GM23338 (cell line): ENCODE measurements around the gene CASR. TPM values are rescaled to one million over a fixed set of nuclear protein-coding genes. Genes with fewer than 3 reads are reported as not detected.
A peak's percentile ranks its signal among the peaks of the same experiment; 100 is the strongest.

Experiments
- ATAC-seq: fragments of 200-7000 bp; cut with Tn5 transposase; 3 replicates; pipeline ENCODE4 v1.9.1; 2020
- DNase-seq: peaks from one replicate; pipeline ENCODE4 v3.0.0-alpha.2; 2015; ENCODE audit warnings: low spot score
- H2AFZ ChIP-seq: fragments of 200-600 bp; sonication (generic); 2 replicates; pipeline ENCODE4 v1.8.0; 2016; ENCODE audit warnings: antibody characterized with exemption, mild to moderate bottlenecking, moderate library complexity
- H3F3A ChIP-seq: fragments of 200-600 bp; sonication (generic); replicated peaks from 2 replicates; pipeline ENCODE4 v1.8.0; 2017; ENCODE audit warnings: antibody characterized with exemption, mixed run types, low read depth
- H3K27ac ChIP-seq: fragments of 200-600 bp; sonication (generic); 2 replicates; pipeline ENCODE4 v1.6.1; 2016; ENCODE audit warnings: low read depth
- H3K27me3 ChIP-seq: fragments of 200-600 bp; sonication (generic); 2 replicates; pipeline ENCODE4 v1.8.0; 2016; ENCODE audit warnings: mild to moderate bottlenecking, mixed run types, moderate library complexity; ENCODE audit not compliant: insufficient read depth
- H3K36me3 ChIP-seq: fragments of 200-600 bp; sonication (generic); 2 replicates; pipeline ENCODE4 v1.8.0; 2016; ENCODE audit warnings: mild to moderate bottlenecking; ENCODE audit not compliant: insufficient read depth
- H3K4me1 ChIP-seq: fragments of 200-600 bp; sonication (generic); 2 replicates; pipeline ENCODE4 v1.8.0; 2016; ENCODE audit warnings: mild to moderate bottlenecking, moderate library complexity; ENCODE audit not compliant: insufficient read depth
- H3K4me2 ChIP-seq: fragments of 200-600 bp; sonication (generic); 2 replicates; pipeline ENCODE4 v1.7.1; 2017; ENCODE audit warnings: mixed run types
- H3K4me3 ChIP-seq: fragments of 200-600 bp; sonication (generic); 2 replicates; pipeline ENCODE4 v1.6.1; 2016; ENCODE audit warnings: mixed run types
- H3K79me2 ChIP-seq: fragments of 200-600 bp; sonication (generic); replicated peaks from 2 replicates; pipeline ENCODE4 v1.8.0; 2017; ENCODE audit warnings: mild to moderate bottlenecking; ENCODE audit not compliant: insufficient read depth
- H3K9me2 ChIP-seq: fragments of 200-600 bp; sonication (generic); 2 replicates; pipeline ENCODE4 v1.8.0; 2017; ENCODE audit not compliant: insufficient read depth
- H4K20me1 ChIP-seq: fragments of 200-600 bp; sonication (generic); replicated peaks from 2 replicates; pipeline ENCODE4 v1.8.0; 2017; ENCODE audit warnings: mild to moderate bottlenecking; ENCODE audit not compliant: insufficient read depth
- H3K27ac Mint-ChIP-seq: 2 replicates; pipeline ENCODE4 v1.8.0; 2020; ENCODE audit warnings: inconsistent platforms, mild to moderate bottlenecking, moderate library complexity, mixed read lengths
- H3K27me3 Mint-ChIP-seq: 3 replicates; pipeline ENCODE4 v1.8.0; 2022; ENCODE audit warnings: low read depth, mild to moderate bottlenecking, moderate library complexity, mixed read lengths, inconsistent platforms; ENCODE audit not compliant: insufficient read depth, poor library complexity
- H3K36me3 Mint-ChIP-seq: 3 replicates; pipeline ENCODE4 v1.8.0; 2021; ENCODE audit warnings: low read depth, mild to moderate bottlenecking, inconsistent platforms, moderate library complexity, mixed read lengths
- H3K4me1 Mint-ChIP-seq: 3 replicates; pipeline ENCODE4 v1.8.0; 2020; ENCODE audit warnings: mild to moderate bottlenecking, inconsistent platforms, mixed read lengths
- H3K4me3 Mint-ChIP-seq: 3 replicates; pipeline ENCODE4 v1.8.0; 2021; ENCODE audit warnings: moderate library complexity, mild to moderate bottlenecking, inconsistent platforms, mixed read lengths
- H3K9me3 Mint-ChIP-seq: 3 replicates; pipeline ENCODE4 v1.8.0; 2020; ENCODE audit warnings: moderate library complexity, mild to moderate bottlenecking, inconsistent platforms, mixed read lengths
- CREB1 ChIP-seq: fragments of 250-450 bp; sonication (Bioruptor Pico); IDR thresholded peaks from 2 replicates; pipeline ENCODE4 v1.5.0; 2020; ENCODE audit warnings: low read depth, mild to moderate bottlenecking, moderate library complexity
- EZH2 ChIP-seq: fragments of 200-600 bp; sonication (generic); IDR thresholded peaks from one replicate; pipeline ENCODE4 v1.8.0; 2017; ENCODE audit warnings: antibody characterized with exemption, mild to moderate bottlenecking, low read depth; ENCODE audit not compliant: unreplicated experiment
- EZH2phosphoT487 ChIP-seq: fragments of 200-600 bp; sonication (generic); IDR thresholded peaks from one replicate; pipeline ENCODE4 v1.8.1; 2018; ENCODE audit warnings: antibody characterized with exemption; ENCODE audit not compliant: unreplicated experiment
- JUNB ChIP-seq: IDR thresholded peaks from one replicate; pipeline ENCODE4 v1.6.1; 2016; ENCODE audit warnings: antibody characterized with exemption; ENCODE audit not compliant: unreplicated experiment
- NANOG ChIP-seq: IDR thresholded peaks from 2 replicates; pipeline ENCODE4 v1.6.1; 2016; ENCODE audit warnings: antibody characterized with exemption, borderline replicate concordance
- POLR2AphosphoS5 ChIP-seq: IDR thresholded peaks from 2 replicates; pipeline ENCODE4 v1.6.1; 2016; ENCODE audit warnings: antibody characterized with exemption, low read depth
- REST ChIP-seq: IDR thresholded peaks from one replicate; pipeline ENCODE4 v1.6.1; 2018; ENCODE audit warnings: antibody characterized with exemption; ENCODE audit not compliant: unreplicated experiment
- STAT1 ChIP-seq: IDR thresholded peaks from one replicate; pipeline ENCODE4 v1.6.1; 2016; ENCODE audit warnings: antibody characterized with exemption; ENCODE audit not compliant: unreplicated experiment
- ZNF114 ChIP-seq: fragments of 250-450 bp; sonication (Bioruptor Pico); IDR thresholded peaks from 2 replicates; pipeline ENCODE4 v1.5.0; 2020; ENCODE audit warnings: mild to moderate bottlenecking, moderate library complexity
- ZNF331 ChIP-seq: fragments of 250-450 bp; sonication (Bioruptor Pico); IDR thresholded peaks from 2 replicates; pipeline ENCODE4 v1.5.0; 2020; ENCODE audit warnings: low read depth, mild to moderate bottlenecking, moderate library complexity
- polyA plus RNA-seq: library from polyadenylated mRNA; unstranded; fragments of >200 nt; fragmentation: Nextera tagmentation; extraction: Ambion mirVana; gene quantifications from 2 replicates; pipeline ENCODE4 v1.2.1, GENCODE V29; 2016
- total RNA-seq: library from RNA; depleted of rRNA; stranded (reverse); fragments of >200 nt; shearing (Covaris generic); gene quantifications from 2 replicates; pipeline ENCODE4 v1.2.3, GENCODE V29; 2014

CASR gene
- total and polyA plus RNA-seq, 2 experiments from 2014 or later: 0.08 to 0.56 TPM

DNA sequence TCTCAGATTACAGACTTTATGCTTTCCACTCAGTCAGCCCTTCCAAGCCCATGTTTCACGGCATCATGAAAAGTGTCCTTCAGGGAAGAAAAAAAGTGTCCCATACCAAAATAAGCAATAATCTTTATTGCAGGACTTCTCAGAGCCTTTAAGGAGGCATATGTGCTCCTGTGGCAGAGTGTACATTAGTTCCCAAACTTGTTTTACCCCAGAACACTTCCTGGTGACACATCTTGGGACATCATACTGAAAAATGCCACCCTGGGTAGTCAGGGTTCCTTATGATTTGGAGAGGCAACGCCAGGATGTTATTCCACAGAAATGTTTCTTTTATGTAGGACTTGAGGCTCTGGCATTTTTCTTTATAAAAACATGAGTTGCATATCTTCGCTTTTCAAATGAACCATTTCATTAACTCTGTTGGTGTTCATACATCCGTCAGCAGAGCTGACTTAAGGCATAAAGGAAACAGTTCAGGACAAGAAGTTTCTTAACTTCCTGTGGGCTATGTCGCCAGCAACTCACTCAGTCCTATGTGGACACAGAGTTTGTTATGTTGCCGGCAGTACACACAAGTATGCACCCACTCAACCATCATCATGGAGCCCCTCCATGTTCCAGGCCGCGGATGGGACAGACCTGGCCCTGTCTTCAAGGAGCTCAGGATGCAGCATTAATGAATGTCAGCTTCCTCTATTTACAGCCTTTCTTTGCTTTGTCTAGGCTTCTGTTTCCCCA is 63.8 kb downstream of the CASR start:
- DNase-seq (no peak), ATAC-seq (no peak)
- H4K20me1 ChIP-seq: no peaks in the 10 kb centered on the region
- peaks cover 7% of the 10 kb centered on the region; the same call in 1 of the 2 replicates for H3K9me2 ChIP-seq
- no peaks in the 10 kb centered on the region for H3K4me1 Mint-ChIP-seq
- no peaks in the 10 kb centered on the region for H3K9me3 Mint-ChIP-seq
- no peak for TF ChIP-seq STAT1
- no peak for TF ChIP-seq ZNF114 (CRISPR knock-in tag)
- no peak for TF ChIP-seq ZNF331 (CRISPR knock-in tag)
- TF ChIP-seq REST: no peak
- no peak for TF ChIP-seq CREB1 (CRISPR knock-in tag)
- TF ChIP-seq EZH2: no peak
- no peaks in the 10 kb centered on the region for H3K36me3 ChIP-seq
- no peak overlapping the region for H3K4me3 ChIP-seq
- H3K36me3 Mint-ChIP-seq: no peaks in the 10 kb centered on the region
- no peak overlapping the region for H3K4me2 ChIP-seq
- H3K27ac Mint-ChIP-seq: no peak overlapping the region
- no peaks in the 10 kb centered on the region for H3K27me3 ChIP-seq
- no peaks in the 10 kb centered on the region for H3K27me3 Mint-ChIP-seq
- no peak overlapping the region for H3K27ac ChIP-seq
- peak overlapping the region; percentile 76; the same call in 1 of the 2 replicates for H2AFZ ChIP-seq
- no peaks in the 10 kb centered on the region for H3K79me2 ChIP-seq
- no peaks in the 10 kb centered on the region for H3K4me1 ChIP-seq
- no peaks in the 10 kb centered on the region for H3F3A ChIP-seq
- H3K4me3 Mint-ChIP-seq: no peak overlapping the region

- Mint-ChIP-seq H3K4me3 (no peak overlapping the region), H3K4me1 (no peaks in the 10 kb centered on the region), H3K27ac (no peak overlapping the region), H3K27me3 (no peaks in the 10 kb centered on the region), H3K36me3 (no peaks in the 10 kb centered on the region), H3K9me3 (no peaks in the 10 kb centered on the region)
- no peaks in the 10 kb centered on the region for H4K20me1 ChIP-seq
- H3K79me2 ChIP-seq: no peaks in the 10 kb centered on the region
- H3K4me2 ChIP-seq: no peak overlapping the region
- no peak for TF ChIP-seq CREB1 (CRISPR knock-in tag)
- no peak for TF ChIP-seq STAT1
- TF ChIP-seq EZH2phosphoT487: no peak
- TF ChIP-seq ZNF331 (CRISPR knock-in tag): no peak
- no peak for TF ChIP-seq NANOG
- no peak for TF ChIP-seq POLR2AphosphoS5
- no peak for TF ChIP-seq JUNB
- ATAC-seq: no peak
- no peak overlapping the region for H3K4me3 ChIP-seq
- H3K27me3 ChIP-seq: no peaks in the 10 kb centered on the region
- peak overlapping the region; percentile 76; the same call in 1 of the 2 replicates for H2AFZ ChIP-seq
- H3F3A ChIP-seq: no peaks in the 10 kb centered on the region
- H3K36me3 ChIP-seq: no peaks in the 10 kb centered on the region
- peaks cover 7% of the 10 kb centered on the region; the same call in 1 of the 2 replicates for H3K9me2 ChIP-seq
- DNase-seq: no peak
- H3K4me1 ChIP-seq: no peaks in the 10 kb centered on the region
- H3K27ac ChIP-seq: no peak overlapping the region
Measured at GRCh38 chr3:122247825-122248185, 64.3 kb downstream of the CASR start.
